Hematopoietic multipotent progenitor cell (in vitro differentiated cells): ENCODE measurements around the gene KIZ. TPM values are rescaled to one million over a fixed set of nuclear protein-coding genes. Genes with fewer than 3 reads are reported as not detected.

Experiments used
- DNase-seq, 3 donors: peaks; one replicate each; pipeline ENCODE4 v3.0.0-alpha.2; 2011 to 2015; ENCODE audit warnings: low read depth in 2 of 3, low spot score in 2 of 3
- total RNA-seq: library from RNA; depleted of rRNA; stranded (reverse); fragments of >200 nt; gene quantifications from one replicate; pipeline ENCODE4 v1.2.3, GENCODE V29; 2012

The KIZ gene
- total RNA-seq, 1 donor = 4.8 TPM

DNA sequence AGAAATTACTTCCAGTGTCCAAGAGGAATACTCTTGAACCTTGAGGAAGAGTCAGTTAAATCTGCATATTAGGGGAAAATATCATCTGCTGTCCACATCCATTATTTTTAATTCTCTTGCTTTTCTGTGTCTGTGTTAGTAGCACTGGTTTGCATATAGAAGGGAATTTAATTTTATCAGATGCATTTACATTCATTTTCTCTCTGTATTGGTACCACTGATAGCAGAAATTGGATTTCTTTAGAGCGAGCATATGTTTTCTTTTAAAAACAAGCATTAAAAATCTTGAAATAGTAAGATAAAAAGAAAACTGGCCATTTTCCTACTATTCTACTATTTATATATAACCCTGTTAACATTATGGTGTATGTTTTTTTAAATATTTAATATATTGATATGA lies 83.8 kb downstream of the KIZ start:
- no peak for DNase-seq

DNA sequence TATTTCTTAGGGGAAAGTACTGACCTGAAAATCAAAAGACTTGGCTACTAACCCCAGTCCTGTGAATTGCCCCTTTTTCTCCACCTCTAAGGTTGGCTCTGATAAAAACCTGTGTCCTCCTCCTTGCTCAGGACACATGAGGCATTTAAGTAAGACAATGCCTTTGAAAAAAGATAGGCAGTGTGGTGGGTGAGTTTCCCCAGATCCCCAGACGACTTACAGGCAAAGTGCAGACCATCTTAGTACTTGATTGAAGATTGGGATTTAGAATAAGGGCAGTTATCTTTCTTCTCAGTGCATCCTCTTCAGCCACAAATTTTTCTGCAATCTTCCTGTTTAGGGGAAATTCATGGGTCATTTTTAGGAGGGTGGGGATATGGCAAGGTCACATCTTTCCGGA lies 87.8 kb downstream of the KIZ start:
- no peak for DNase-seq

DNA sequence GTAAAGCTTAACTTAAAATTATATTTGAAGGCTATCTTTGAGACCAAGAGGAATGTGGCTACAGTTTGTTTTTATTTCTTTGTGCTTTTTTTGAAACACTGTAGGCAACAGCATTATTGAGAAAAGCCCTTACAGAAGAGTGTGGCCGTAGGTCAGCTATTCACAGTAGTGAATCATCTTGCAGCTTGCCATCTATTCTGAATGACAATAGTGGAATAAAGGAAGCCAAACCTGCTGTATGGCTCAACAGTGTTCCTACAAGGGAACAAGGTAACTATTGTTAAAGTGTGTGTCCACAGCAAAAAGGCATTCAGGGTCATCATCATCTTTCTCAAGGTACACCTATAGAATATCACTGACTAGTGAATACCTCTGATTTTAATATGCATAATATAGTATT lies 88.5 kb downstream of the KIZ start:
- DNase-seq = no peak

DNA sequence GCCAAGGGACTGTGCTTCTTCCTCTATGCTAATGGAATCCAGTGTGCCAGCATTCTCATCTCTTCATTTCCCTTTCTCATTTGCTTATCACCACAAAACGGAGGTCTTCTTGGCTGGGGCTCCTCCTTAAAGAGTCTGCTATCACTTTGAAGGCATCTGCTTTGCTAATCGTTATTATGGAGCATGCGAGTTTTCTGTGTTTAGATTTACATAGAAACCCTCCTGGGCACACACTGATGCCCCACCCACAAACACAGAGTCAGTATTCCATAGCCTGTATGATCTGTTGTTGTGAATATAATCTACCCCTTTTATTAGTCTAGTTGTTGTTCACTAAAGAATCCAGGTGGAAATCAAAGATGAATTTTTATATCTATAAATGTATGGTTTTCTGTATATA lies 93.8 kb downstream of the KIZ start:
- no peak for DNase-seq

DNA sequence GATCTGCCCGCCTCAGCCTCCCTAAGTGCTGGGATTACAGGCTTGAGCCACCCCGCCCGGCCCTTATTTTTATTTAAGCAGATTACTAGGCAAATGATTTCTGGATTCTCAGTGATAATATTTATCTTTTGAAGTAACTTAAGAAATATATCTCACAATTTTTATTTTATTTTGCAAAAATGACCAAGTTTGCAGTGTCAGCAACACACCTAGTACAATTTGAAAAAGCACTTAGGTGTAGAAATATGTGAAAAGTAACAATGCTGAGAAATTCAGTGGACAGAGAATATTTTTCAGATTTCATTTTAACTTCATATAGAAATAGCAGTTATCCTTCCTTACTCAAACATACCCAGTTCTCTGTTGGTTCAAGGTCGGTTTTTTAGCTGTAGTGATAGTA lies 98.3 kb downstream of the KIZ start:
- DNase-seq = no peak

DNA sequence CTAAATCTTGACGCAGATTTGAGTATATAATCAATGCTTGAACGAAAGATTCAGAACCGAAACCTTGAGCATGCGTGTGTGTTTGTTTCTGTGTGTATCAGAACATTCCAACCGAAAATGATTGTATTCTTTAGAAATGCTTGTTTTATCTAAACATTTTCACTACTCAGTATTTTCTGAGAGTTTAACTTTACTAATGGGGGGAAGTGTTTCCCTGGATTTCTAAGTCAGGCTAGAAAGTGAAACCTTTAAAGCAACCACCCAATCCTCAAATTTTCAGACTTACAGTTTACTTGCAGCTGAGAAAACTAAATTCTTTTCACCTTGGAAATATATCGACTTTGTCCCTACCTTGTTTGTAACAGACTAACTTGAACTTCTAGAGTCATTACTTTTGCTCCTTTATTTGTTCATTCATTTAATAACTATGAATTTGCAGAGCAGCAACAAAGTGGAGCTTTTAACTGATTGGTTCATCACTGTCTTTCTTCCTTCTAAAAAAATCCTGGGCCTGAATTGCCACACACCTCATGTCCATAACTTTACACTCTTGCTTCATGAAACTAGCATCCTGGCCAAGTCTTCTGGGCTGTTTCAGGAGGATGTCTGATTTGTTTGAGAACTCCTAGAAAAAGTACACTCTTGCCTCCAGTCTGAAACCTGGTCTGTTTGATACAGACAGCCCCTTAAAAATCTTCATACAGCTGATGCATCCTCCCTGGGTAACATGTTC lies 99.5 kb downstream of the KIZ start:
- no peak for DNase-seq

DNA sequence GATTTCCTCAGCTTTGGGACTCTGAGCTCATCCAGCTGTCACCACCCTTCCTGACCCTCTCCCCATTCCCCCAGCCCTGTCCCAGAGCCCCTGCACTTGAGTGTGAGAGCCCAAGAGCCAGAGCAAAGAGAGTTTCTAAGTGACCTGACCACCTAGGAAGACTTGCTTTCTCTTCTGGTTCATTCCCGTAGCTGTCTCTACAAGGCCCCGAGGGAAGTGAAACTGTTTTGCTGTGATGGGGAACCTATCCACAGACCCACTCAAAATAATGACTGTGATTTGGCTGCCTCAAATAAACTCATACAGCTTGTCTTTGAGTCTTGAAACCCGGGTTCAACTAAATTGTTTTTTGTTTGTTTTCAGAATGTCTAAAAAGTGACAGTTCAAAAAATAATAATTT lies 102.6 kb downstream of the KIZ start:
- no peak for DNase-seq

DNA sequence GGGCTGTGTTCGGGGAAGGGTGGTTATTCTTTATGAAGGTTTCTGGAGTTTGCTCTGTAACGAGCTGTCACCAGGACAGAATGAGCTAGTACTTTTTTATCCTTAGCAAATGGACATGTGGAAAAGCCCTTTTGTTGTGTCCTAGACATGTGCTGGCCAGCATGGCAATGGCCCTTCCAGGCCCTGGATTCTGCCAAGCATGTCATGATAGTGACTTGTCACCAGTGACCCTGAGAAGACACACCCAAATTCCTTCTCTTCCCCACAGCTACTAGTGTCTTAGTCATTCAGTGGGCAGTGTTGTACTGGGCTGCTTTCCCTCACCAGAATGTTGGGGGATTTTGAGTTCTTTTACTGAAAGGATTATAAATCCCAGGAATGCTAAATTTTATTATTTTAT lies 103.3 kb downstream of the KIZ start:
- no peak for DNase-seq

DNA sequence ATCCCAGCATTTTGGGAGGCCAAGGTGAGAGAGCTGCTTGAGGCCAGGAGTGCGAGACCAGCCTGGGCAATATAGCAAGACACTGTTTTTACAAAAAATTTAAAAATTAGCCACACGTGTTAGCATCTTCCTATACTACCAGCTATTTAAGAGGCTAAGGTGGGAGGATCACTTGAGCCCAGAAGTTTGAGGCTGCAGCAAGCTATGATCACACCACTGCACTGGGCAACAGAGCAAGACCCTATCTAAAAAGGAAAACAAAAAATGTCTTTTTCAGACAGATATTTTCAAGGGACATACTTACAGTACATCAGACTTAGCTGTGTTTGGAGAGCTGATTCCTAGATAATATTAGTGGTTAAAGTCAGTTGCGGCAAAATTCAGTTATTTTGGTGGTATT lies 104.3 kb downstream of the KIZ start:
- no peak for DNase-seq

DNA sequence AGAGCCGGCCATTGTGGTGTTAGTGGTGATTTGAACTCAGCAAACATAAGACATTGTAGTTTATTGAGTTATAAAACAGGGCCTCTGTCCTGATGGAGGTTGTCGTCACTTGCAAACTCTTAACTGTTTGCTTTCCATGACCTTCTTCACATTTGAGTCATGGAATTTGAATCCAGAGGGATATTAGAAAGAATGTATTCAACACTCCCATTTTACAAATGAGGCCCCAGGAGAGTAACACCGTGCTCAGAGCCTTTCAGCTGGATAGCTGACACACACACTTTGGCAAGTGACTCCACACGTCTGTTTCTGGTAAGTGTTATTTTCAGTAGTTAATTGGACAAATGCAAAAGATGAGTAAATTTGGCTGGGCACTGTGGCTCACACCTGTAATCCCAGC lies 104.8 kb downstream of the KIZ start:
- no peak for DNase-seq

DNA sequence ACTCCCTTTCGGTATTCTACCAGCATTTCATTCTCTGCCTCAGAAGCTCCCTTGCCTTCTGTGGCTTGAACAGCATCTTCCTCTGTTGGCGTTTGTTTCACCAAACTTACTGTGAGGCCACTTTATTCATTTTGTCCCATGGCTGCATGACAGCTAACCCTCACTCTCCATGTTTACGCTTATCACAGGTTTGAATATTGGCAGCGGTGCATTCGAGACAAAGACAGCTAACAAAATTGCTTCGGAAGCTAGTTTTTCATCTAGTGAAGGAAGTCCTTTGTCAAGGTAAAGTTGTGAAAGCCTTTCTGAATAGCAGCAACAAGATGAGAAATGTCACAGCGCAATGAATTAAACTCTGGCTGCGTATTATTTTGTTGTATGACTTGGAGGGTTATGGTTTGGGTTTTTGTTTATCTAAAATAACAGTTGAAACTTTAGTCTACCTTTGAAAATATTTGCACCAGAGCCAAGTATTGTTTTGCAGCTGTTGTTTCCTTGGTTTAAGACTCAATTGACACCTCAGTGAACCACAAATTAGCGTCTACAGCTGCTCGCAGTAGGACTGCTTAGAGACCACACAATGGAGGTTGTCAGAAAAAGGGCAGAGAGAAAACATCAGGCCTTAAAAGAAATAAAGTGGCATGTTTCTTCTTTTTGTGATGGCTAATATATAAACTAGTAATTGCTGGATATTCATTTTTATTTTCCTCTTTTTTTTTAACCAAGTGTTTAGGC lies 106.8 kb downstream of the KIZ start:
- DNase-seq = no peak

DNA sequence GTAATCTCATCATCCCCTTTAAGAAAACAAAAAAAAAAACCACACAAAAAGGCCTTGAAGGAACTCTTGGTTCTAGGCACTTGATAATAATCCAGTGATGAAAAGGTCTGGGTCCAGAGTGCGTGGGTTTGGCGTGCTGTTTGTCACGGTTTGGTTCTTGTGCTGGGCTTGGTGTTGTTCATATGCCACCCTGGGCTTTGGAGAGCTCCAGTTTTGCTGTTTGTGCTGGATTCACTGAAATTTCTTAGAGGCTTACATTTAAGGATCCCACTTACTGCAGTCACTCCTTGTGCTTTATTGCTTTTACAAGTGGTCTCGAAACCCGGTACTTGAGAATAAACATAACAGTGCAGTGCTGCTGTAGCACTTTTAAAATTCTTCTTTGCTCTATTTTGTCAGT lies 108.4 kb downstream of the KIZ start:
- no peak for DNase-seq

DNA sequence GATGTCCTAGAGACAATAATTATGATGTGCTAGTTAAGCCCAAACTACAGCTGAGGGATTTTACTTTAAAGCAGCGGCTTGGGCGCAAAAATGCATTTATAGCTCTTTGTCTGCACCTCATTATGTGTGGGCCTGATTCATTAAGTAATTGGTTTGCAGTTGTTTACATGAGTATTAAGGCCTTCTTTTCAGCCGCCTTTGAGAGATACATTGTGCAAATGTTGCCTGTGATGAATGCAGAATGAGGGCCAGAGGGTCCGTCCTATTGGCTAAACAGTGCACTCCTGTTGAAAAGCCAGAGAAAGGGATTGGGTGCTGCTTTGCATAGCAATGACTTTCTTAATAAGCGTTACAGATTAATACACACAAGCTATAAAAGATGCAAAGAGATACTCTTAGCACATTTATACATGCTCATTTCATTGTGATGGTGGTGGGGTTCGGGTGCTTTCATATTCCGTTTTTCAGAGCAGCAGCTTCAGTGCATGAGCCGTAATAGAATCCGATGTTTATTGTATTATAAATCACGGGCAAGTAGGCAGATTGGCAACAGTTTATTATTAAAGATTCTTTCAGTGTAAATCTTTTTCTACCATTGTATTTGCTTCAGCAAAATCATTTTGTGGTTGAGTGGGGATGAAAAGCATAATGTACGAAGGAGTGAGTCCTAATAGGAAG lies 109.1 kb downstream of the KIZ start:
- no peak for DNase-seq

DNA sequence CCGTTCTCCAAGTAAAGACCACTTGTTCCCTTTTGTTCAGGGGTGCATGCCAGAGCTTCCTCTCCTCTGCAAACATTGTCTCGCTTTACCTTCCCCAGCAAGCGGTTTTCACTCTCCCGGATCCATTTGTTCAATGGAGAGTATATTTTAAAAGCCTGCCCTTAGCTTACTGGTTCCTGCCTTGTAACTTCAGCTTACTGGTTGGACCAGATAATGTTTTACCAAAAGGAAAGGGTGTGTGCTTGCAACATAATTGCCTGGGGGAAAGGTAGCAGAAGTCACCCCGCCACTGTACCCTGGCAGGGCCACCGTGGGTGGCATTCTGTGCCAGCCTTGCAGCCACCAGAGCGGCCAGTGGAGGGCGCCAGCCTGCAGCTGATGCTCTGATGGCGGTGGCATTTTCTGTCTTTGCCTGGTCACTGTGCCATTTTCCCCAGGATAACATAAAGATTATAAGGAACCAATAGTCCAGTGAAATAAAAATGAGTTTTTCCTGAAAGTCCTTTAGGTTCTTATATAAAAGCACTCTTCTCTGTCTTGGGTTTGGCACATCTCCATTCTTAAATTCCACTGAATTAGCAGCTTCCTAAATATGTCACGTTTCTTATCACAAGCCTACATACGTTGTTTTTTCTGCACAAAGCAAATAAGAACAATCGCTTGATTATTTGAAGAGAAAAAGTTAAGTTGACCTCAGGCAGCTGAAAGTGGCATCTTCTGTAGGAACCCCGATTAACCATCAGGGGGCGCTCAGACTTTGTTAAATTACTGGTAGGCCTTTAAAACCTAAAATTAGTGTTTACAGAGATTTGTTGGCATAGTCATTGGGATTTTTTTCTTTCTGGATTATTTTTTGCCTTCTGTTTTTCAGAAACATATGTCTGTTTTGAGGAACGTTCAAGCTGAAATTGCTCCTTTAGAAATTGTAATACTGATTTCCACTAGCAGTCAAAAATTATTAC lies 109.9 kb downstream of the KIZ start:
- DNase-seq = peak; percentile 24 to 83 (median 51)

DNA sequence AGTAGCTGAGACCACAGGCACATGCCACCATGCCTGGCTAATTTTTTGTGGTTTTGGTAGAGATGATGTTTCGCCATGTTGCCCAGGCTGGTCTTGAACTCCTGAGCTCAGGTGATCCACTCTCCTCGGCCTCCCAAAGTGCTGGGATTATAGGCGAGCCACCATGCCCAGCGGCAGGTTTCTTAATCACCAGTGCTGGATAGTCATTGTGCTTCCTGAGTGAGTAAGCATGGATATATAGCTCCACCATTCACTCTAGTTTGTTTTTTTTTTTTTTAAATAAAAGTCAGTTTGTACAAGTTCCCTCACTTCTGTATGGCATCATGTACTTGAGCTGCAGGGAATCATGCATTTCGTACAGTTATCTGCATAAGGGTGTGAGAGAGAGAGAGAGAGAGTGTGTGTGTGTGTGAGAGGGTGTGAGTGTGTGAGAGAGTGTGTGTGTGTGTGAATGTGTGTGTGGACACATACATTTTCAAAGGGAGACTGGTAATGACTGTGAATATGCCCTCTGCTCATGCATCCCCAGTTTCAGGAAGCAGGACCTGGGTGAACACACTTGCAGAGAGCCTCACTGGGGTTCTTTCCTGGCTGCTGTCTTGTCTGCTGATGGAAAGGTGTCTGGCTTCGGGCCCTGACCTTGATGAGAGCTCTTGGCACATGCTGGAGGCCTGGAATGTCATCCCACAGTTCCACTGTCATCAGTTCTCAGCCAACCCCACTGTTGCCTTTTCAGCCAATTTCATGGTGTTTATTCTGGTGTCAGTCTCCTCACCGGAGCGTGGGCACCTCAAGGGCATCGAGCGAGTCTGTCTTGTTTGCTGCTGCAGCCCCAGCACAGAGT lies 112.3 kb downstream of the KIZ start:
- no peak for DNase-seq

DNA sequence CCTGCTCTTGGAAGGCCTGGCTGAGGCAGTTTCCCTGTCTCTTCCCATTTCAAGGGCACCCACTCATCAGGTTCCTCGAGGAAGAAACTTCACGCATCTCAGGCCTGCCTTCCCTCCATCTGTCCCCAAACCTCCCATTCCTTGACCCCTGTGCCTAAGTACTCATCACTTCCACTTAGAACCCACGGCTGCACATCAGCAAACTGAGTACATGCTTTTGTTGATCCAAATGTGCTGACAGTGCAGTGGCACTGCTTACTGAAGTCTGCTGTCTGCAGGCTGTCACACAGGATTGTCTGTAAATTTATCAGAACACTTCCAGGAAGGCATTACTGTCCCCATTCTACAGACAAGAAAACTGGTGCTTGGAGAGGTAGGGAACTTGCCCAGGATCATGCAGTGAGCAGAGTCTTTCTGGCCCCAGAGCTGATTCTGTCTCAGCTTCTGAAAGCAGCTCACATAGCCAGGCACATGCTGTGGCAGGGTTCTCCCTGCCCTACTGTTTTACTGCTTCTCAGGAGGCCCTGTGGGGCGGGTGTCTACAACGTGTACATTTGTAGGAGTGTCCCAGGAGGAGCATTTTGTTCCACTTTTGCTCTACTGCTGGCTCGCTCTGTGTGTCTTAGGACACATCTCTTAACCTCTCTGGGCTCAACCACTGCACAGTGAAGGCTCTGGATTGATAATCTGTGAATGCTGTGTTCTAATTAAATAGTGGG lies 113.1 kb downstream of the KIZ start:
- DNase-seq = no peak

DNA sequence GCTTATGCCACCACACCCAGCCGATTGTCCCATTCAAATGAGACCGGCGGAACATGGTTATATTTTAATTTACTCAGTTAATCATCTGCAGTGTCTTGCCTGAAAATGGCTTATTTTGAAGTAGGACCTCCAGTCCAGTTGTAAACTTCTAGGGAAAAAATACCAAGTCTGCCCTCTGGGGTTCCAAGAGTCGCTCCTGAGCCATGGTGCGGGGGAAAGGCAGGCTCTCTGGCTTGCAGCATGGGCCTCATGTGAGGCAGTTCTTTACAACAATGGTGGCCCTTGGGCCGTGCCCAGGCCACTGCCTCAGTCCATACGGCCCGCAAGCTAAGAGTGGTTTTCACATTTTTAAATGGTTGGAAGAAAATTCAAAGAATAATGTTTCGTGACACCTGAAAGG lies 114.5 kb downstream of the KIZ start:
- no peak for DNase-seq

DNA sequence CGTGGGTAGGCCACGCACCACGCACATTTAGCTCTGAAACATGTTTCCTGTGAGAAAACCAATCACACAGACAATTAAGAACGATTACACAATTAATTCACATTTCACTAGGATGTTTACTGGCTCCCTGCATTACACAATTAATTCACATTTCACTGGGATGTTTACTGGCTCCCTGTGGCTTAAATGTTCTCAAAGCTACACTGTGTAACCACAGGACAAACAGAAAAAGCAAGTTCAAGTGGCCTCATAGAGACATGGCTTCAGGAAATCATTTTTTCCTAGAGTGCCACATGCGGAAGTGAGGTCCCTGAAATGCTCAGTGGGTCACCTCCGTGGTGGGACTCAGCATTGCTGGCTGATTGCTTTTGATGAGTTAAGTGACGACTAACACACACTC lies 115.5 kb downstream of the KIZ start:
- no peak for DNase-seq

DNA sequence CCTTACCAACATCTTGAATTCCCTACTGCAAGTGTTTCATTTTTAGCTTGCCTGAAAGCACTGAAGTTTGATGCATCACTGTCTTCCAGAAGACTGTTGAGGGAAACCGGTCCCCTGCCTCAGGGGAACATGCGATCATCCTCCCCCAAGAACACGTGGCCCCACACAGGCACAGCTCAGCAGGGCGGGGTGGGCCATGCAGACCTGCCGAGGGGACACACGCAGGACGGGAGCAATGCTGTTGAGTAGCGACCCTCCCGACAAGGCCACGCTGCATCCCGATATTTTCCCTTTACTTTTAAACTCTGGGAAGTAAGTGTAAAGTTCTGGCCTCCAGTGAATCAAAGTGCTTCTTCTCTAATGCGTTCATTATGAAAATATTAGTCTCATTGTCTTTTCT lies 117.9 kb downstream of the KIZ start:
- no peak for DNase-seq
